ENCODE results near the gene CPM.

The CPM gene

GRCh38 chr12:68910128-68910527 lies 22.8 kb downstream of the CPM start:
- FAIRE-seq (no peak), DNase-seq (ENCODE audit: insufficient read length, low spot score) (no peak)

- DNase-seq (ENCODE audit: insufficient read length, low spot score) (no peak), FAIRE-seq (no peak)
These were observed 24.9 kb downstream of the CPM start for GRCh38 chr12:68908076-68908475.

DNA sequence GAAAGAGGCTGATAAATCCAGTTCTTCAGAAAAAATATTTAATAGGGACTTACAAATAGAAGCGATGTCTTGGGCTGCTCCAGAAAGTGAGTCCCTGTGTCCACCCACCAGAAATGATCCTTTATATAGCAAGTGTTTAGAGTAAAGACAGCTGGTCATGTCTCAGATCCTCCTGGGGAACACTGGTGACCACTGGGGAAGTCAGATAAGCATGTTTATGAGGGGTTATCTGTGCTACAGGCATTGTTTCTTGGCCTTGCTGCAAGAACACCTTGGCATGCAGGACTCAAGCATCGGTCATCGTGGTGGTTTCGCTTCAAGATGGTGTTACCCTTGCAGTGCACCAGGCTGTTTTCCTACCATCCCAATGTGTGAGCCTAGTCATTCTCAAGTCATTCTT lies 27.2 kb downstream of the CPM start:
- DNase-seq (ENCODE audit: insufficient read length, low spot score): no peak
- FAIRE-seq: peak; percentile 31

- no peak for FAIRE-seq
These were observed 28.5 kb downstream of the CPM start for GRCh38 chr12:68904351-68904962.

DNA sequence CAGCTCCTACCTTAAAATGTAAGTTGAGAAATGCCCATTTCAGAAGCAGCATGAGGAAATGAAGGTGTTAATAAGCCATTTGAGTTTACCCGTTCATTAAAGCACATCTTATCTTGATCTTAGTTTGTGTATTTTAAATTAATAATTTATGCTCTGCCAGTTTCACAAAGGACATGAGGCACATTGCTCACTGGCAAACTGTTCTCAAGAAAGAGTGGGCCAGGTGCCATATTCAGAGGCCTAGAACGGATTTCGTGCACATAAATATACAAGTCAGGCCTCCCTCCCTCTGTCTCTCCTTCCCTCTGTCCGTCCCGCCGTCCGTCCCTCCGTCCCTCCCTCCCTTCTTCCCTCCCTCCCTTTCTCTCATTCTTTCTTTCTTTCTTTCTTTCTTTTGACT lies 29.5 kb downstream of the CPM start:
- FAIRE-seq (no peak), DNase-seq (ENCODE audit: insufficient read length, low spot score) (no peak)

More at GRCh38 chr12:68904351-68904962, 28.5 kb downstream of the CPM start:
- no peak for DNase-seq (ENCODE audit: insufficient read length, low spot score)

DNA sequence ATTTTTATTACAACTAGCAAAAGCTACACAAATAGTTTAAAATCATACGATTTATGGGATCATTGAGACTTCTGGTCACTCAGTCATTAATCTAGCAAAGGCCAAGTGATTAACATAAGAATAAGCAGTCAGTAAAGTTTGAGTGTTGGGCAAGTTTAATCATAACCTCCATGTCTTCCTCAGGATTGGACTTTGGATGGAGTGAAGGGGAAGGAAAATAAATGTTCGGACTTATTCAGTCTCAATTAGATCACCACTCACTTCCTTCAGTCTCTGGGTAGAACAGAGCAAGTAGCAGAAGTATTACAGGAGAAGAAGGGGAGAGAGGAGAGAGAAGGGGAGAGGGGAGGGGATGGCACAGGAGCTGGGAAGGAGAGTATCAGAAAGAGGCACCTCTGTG lies 31.4 kb downstream of the CPM start:
- FAIRE-seq (no peak), DNase-seq (ENCODE audit: insufficient read length, low spot score) (no peak)

- FAIRE-seq (no peak), DNase-seq (ENCODE audit: insufficient read length, low spot score) (no peak)
These were observed 31.8 kb downstream of the CPM start for GRCh38 chr12:68901145-68901544.

- FAIRE-seq (no peak), DNase-seq (ENCODE audit: insufficient read length, low spot score) (no peak)
These were observed 32.7 kb downstream of the CPM start for GRCh38 chr12:68900241-68900640.

DNA sequence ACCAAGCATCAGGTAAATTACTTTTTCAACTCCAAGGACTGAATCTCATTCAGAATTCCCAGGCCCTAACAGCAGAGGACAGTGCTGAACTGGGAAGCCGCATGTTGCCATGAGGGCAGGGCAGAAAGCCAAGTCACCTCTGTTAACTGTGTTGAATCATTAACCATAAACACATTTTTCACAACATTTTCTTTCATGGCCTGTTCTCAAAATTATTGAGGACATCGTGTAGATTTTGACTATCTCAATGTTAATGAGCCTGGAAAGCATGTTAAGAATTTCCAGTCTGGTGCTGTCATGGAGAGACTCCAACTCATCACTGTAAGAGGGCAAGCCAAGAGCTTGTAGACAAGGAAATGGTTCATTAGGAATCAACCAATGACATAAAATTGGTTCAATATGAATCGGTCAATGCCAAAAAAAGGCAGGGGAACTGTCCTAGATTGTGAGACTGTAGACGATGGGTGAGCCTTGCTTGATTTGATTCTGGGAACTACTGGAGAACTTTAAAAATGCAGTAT lies 33.7 kb downstream of the CPM start:
- DNase-seq (ENCODE audit: insufficient read length, low spot score) (no peak), FAIRE-seq (no peak)

GRCh38 chr12:68896881-68897540 lies 36.0 kb downstream of the CPM start:
- FAIRE-seq: no peak
- peak; percentile 18 for DNase-seq (ENCODE audit: insufficient read length, low spot score)

DNA sequence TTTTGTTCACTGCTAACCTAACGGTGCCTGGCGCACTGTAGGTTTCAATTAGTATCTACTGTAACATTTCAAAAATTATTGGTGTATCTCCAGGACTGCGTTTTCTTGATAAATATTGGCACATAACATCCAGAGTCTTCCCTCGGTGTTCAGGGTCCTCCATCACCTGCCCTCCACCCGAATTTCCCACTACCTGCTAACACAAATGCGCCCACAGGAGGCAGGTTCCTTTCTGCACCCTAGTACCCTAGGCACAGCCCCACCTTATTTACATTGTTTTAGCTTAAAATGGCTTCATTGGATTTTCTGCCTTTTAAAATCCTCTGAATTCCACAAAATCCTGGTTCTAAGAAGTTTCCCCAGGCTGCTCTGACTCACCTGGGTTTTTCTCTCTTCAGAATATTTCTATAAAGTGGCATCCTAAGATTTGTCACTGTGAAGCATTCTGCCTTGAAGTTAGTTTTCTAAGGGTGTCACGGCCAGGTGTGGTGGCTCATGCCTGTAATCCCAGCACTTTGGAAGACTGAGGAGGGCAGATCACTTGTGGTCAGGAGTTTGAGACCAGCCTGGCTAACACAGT lies 38.6 kb downstream of the CPM start:
- DNase-seq (ENCODE audit: insufficient read length, low spot score): no peak
- FAIRE-seq: no peak

GRCh38 chr12:68893741-68894140 lies 39.2 kb downstream of the CPM start:
- DNase-seq (ENCODE audit: insufficient read length, low spot score) (no peak), FAIRE-seq (no peak)

DNA sequence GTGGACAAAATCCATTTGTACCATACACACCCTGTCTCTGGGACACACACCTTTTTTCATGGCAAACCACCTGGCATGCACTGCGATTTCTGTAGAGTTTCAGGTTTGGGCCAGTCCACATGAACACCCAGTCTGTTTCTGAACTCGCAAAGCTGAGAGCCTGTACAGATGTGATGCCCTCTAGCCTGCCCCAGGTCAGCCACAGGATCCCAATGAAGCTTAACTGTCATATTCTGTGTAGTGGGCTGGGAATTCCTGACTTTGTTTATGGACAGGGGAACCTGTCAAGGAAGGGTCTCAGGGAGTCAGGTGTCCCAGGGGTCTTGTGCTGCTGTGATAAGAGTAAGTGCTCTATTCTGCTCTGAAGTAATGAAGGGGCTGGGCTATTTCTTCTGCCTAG lies 39.8 kb downstream of the CPM start:
- FAIRE-seq (no peak), DNase-seq (ENCODE audit: insufficient read length, low spot score) (no peak)

DNA sequence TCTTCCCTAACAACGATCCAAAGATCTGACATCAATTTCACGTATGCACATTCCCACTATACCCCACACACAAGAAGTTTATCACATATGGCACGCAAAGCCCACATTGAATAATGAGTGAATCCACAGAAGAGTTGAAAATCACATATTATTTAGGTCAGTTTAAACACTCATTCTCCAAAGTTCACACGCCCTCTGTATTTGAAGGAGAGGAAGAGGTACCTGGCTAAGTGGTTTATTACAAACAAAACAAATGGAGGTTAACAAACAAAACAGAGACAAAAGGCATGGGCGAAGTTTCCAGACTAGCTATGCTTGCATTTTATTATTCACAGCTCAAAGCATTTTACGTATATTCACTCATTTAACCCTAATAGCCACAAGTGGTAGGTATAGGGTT lies 41.8 kb downstream of the CPM start:
- no peak for DNase-seq (ENCODE audit: insufficient read length, low spot score)
- no peak for FAIRE-seq

- DNase-seq (ENCODE audit: insufficient read length, low spot score): no peak
- no peak for FAIRE-seq
These were observed 42.3 kb downstream of the CPM start for GRCh38 chr12:68890701-68891113.

- FAIRE-seq (no peak), DNase-seq (ENCODE audit: insufficient read length, low spot score) (no peak)
These were observed 44.7 kb downstream of the CPM start for GRCh38 chr12:68888243-68888642.

DNA sequence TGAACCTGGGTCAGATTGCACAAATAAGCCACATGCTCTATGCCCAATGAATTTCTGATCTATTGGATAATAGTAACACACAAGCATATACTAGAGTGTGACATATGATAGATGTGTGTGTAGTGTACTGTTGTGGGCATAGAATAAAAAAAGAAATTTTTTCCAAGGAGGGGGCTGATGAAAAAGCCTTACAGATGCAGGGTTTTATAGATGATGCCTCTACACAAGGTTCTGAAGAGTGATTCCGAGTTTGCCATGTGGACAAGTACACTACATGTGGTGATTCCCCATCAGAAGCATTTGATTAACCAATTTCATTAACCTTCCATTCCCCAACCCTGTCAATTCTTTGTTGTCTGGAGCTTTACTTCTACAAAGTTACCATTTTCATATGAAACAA lies 45.3 kb downstream of the CPM start:
- DNase-seq (ENCODE audit: insufficient read length, low spot score): no peak
- no peak for FAIRE-seq

DNA sequence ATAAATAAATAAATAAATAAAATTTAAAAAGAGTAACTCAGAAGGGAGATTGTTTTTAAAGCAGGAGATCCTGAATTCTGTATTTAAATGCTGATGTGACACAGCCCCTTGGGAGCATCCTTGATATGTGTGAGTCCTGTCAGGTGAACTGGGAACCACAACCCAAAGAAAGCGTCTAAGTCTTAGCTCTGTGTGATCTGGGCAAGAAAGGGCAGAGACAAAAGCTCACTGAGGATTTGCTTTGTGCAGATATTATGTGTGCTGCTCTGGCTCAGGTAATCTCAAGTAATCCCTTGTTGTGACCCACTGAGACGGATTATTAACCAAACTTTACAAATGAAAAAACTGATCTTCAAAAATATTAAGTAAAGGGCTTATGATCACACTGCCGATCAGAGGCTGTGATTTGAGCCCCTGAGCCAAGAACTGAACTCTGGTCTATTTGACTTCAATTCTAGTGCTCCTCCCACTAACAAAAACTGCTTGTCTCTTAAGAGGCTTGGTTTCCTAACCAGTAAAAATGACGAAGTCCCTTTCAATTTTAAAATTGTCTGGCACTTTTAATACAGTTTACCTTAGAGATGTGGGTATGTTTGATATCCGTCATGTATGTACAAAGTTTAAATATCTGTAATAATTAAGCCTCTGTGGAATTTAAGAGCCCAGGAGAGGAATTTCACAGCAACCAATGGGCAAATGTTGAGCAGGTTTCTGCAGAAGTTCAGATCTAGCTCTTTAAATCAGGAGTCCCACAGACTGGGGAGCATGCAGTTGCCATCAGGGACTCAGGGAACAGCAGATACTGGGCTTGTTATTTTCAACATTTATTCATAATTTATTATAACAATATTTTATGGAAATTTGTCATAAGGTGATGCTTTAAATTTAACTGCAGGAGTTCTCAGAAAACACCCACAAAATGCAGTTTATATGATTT lies 46.1 kb downstream of the CPM start:
- no peak for FAIRE-seq

DNA sequence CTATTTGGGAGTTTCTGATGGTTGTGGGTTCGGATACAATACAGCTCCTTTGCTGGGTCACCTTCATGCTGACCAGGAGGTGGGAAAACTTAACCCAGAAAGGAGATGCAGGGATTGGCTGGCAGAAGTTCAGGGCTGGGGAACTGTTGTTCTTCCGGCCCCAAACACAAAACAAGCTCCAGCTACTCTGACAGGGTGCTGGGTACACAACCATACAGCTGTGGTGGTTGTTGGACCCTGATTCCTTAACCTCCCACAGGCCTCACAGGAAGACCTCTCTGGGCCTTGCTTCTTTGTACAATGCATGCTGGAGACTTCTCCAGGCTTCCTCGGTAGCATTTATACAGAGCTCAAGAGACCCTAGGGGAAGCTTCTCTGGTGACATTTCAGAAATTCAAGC lies 47.6 kb downstream of the CPM start:
- DNase-seq (ENCODE audit: insufficient read length, low spot score): no peak
- no peak for FAIRE-seq

More for the DNA sequence above, 46.1 kb downstream of the CPM start:
- no peak for DNase-seq (ENCODE audit: insufficient read length, low spot score)

DNA sequence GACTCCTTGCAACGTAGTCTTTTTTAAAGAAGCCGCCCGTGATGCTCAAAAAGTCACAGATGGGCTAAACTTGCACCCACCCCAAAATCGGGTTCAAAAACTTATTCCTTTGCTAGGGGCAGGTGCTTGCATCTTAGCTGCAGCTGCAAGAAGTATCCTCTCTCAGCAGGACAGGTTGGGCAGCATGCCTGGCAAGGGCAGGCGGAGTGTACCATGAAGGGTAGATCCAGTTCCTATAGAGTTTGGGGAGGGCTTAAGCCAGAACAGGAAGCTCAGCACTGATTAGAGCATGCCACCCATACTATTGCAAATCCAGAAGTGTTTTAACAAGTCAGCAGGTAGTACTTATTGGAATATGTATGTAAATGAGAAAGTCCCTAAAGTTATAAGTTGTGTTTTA lies 48.7 kb downstream of the CPM start:
- DNase-seq (ENCODE audit: insufficient read length, low spot score) (no peak), FAIRE-seq (no peak)

DNA sequence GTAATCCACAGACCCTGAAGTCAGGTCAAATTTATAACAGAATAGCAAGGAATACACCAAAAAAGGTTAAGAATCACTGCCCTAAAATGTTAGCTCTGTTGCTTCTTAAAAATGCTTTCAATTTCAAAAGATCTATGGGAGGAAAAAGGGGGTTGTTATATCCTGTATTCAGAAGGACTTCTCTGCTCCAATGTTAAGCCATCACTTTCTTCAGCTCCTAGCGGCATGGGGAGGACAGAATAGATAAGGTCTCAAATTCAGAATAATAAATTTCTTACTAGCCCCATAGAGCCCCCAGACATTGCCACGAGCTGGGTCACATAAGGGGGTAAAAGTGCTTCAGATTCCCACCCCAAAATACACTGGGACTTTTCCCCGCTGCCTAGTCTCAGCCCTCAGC lies 49.8 kb downstream of the CPM start:
- no peak for FAIRE-seq

More for the DNA sequence above, 49.8 kb downstream of the CPM start:
- no peak for DNase-seq (ENCODE audit: insufficient read length, low spot score)

Measured in HTR-8/SVneo (cell line).